Mesenchymal stem cell (in vitro differentiated cells and primary cell): ENCODE data around the gene EPHB4.

Experiments used
- DNase-seq: peaks from one replicate; pipeline ENCODE4 v3.0.0-alpha.2; 2013
- H2AFZ ChIP-seq: one replicate; pipeline ENCODE4 v1.6.1; 2013; ENCODE audit warnings: low read depth, mild to moderate bottlenecking, control low read depth, inconsistent platforms, low read length, moderate library complexity
- H2AK5ac ChIP-seq: 2 replicates; pipeline ENCODE4 v1.6.1; 2013; ENCODE audit warnings: low read length, moderate library complexity, mild to moderate bottlenecking, inconsistent platforms; ENCODE audit not compliant: severe bottlenecking
- H2BK120ac ChIP-seq: one replicate; pipeline ENCODE4 v1.6.1; 2013; ENCODE audit warnings: low read depth, mild to moderate bottlenecking, inconsistent platforms, low read length, moderate library complexity
- H2BK12ac ChIP-seq, 2 experiments: one replicate each; pipeline ENCODE4 v1.6.1; 2013; ENCODE audit warnings: inconsistent platforms in 2 of 2, low read length in 2 of 2, mild to moderate bottlenecking in 2 of 2, moderate library complexity in 2 of 2, control low read depth in 1 of 2
- H2BK15ac ChIP-seq: one replicate; pipeline ENCODE4 v1.6.1; 2013; ENCODE audit warnings: mild to moderate bottlenecking, low read depth, inconsistent platforms; ENCODE audit not compliant: poor library complexity, severe bottlenecking
- H2BK5ac ChIP-seq: 2 replicates; pipeline ENCODE4 v1.6.1; 2013; ENCODE audit warnings: low read depth, mild to moderate bottlenecking, low read length, control low read depth, inconsistent platforms; ENCODE audit not compliant: poor library complexity, severe bottlenecking
- H3K14ac ChIP-seq, 2 experiments: one replicate each; pipeline ENCODE4 v1.6.1; 2013; ENCODE audit warnings: inconsistent platforms in 2 of 2, low read length in 2 of 2, control low read depth in 1 of 2, mild to moderate bottlenecking in 1 of 2, moderate library complexity in 1 of 2
- H3K18ac ChIP-seq, 2 experiments: one replicate each; pipeline ENCODE4 v1.6.1; 2013; ENCODE audit warnings: inconsistent platforms in 2 of 2, low read length in 2 of 2, control low read depth in 1 of 2, low read depth in 1 of 2, mild to moderate bottlenecking in 1 of 2
- H3K23ac ChIP-seq, 2 experiments: one replicate each; pipeline ENCODE4 v1.6.1; 2013; ENCODE audit warnings: inconsistent platforms in 2 of 2, low read length in 2 of 2, mild to moderate bottlenecking in 2 of 2, moderate library complexity in 2 of 2, control low read depth in 1 of 2
- H3K27ac ChIP-seq: 2 replicates; pipeline ENCODE4 v1.5.1; 2013; ENCODE audit warnings: mild to moderate bottlenecking, moderate library complexity, low read length, control low read depth, inconsistent platforms; ENCODE audit not compliant: poor library complexity, severe bottlenecking
- H3K27me3 ChIP-seq, 2 experiments: 2 replicates each; pipeline versions ENCODE4 v1.6.1 to v1.7.0; 2013; ENCODE audit warnings: low read length in 2 of 2, mild to moderate bottlenecking in 2 of 2, moderate library complexity in 2 of 2, control low read depth in 1 of 2, inconsistent platforms in 1 of 2; ENCODE audit not compliant: control insufficient read depth in 1 of 2, insufficient read depth in 1 of 2
- H3K36me3 ChIP-seq, 2 experiments: 2 replicates each; pipeline versions ENCODE4 v1.6.1 to v1.7.0; 2013; ENCODE audit warnings: low read length in 2 of 2, control low read depth in 1 of 2, inconsistent platforms in 1 of 2, low read depth in 1 of 2, mild to moderate bottlenecking in 1 of 2; ENCODE audit not compliant: insufficient read depth in 2 of 2, control insufficient read depth in 1 of 2
- H3K4ac ChIP-seq, 2 experiments: one replicate each; pipeline ENCODE4 v1.6.1; 2013; ENCODE audit warnings: inconsistent platforms in 2 of 2, low read length in 2 of 2, mild to moderate bottlenecking in 2 of 2, moderate library complexity in 2 of 2, control low read depth in 1 of 2, low read depth in 1 of 2
- H3K4me1 ChIP-seq: 2 replicates; pipeline ENCODE4 v1.6.1; 2013; ENCODE audit warnings: low read depth, low read length, control low read depth; ENCODE audit not compliant: control insufficient read depth, insufficient read depth
- H3K4me2 ChIP-seq: 2 replicates; pipeline ENCODE4 v1.6.1; 2013; ENCODE audit warnings: low read length, mild to moderate bottlenecking, inconsistent platforms; ENCODE audit not compliant: poor library complexity, severe bottlenecking
- H3K4me3 ChIP-seq, 2 experiments: 2 replicates each; pipeline versions ENCODE4 v1.5.1 to v1.7.0; 2013; ENCODE audit warnings: low read length in 2 of 2, mild to moderate bottlenecking in 2 of 2, control low read depth in 1 of 2, low read depth in 1 of 2; ENCODE audit not compliant: insufficient read depth in 1 of 2
- H3K79me1 ChIP-seq: replicated peaks from 2 replicates; pipeline ENCODE4 v1.6.1; 2013; ENCODE audit warnings: mild to moderate bottlenecking, control low read depth, low read length, inconsistent platforms; ENCODE audit not compliant: poor library complexity, severe bottlenecking
- H3K9ac ChIP-seq: 2 replicates; pipeline ENCODE4 v1.7.0; 2013; ENCODE audit warnings: mild to moderate bottlenecking, low read length, moderate library complexity
- H3K9me3 ChIP-seq: 2 replicates; pipeline ENCODE4 v1.7.0; 2013; ENCODE audit warnings: mild to moderate bottlenecking, low read length; ENCODE audit not compliant: control insufficient read depth
- H4K8ac ChIP-seq: one replicate; pipeline ENCODE4 v1.6.1; 2013; ENCODE audit warnings: inconsistent platforms, mild to moderate bottlenecking, low read length, moderate library complexity
- H4K91ac ChIP-seq: one replicate; pipeline ENCODE4 v1.6.1; 2013; ENCODE audit warnings: mild to moderate bottlenecking, low read length, inconsistent platforms
- WGBS: methylation state at CpG from one replicate; pipeline ENCODE4 v1.1.7; 2013; ENCODE audit warnings: mixed read lengths; 5-methylcytosine and 5-hydroxymethylcytosine counted together

EPHB4 gene

GRCh38 chr7:100860702-100861615 lies 33.6 kb upstream of the EPHB4 start:
- Histone ChIP-seq H2AK5ac (no peak overlapping the region), H3K4me1 (peaks cover 19% of the 10 kb centered on the region), H3K4me2 (no peak overlapping the region), H2BK120ac (no peak overlapping the region), H3K9me3 (no peaks in the 10 kb centered on the region), H2BK15ac (no peak overlapping the region), H3K27ac (no peak overlapping the region), H3K36me3 (peaks cover 29 to 58% of the 10 kb centered on the region in 2 experiments), H3K18ac (no peak overlapping the region), H3K27me3 (no peaks in the 10 kb centered on the region), H2BK5ac (no peak overlapping the region), H2AFZ (no peak overlapping the region), H3K4me3 (no peak overlapping the region), H4K8ac (no peak overlapping the region), H3K9ac (no peak overlapping the region), H3K4ac (no peak overlapping the region), H2BK12ac (no peak overlapping the region), H3K23ac (no peak overlapping the region), H3K79me1 (peaks cover 24% of the 10 kb centered on the region), H3K14ac (no peak overlapping the region), H4K91ac (no peak overlapping the region)
- 98% methylated on average over 18 of the region's 18 CpGs for WGBS
- no peak for DNase-seq

DNA sequence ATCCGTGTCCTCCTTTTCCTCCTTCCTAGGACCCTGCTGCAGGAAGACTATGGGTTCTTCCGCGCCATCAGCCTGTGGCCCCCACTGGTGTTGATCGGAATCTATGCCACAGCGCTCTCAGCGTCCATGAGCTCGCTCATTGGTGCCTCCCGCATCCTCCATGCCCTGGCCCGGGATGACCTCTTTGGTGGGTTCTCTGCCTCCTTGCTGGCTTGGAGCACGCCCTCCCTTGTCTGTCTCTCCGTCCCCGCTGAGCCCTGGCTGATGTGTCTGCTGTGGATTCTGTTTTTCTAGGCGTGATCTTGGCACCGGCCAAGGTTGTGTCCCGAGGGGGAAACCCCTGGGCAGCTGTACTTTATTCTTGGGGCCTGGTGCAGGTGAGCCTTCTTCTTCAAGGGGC lies 32.5 kb upstream of the EPHB4 start:
- H2BK12ac ChIP-seq, result no peak overlapping the region
- H3K27me3 ChIP-seq, result no peaks in the 10 kb centered on the region
- H3K4me1 ChIP-seq, result peaks cover 13% of the 10 kb centered on the region
- no peak overlapping the region for H2AFZ ChIP-seq
- no peak for DNase-seq
- H3K36me3 ChIP-seq, result peaks cover 29 to 58% of the 10 kb centered on the region in 2 experiments
- H2BK120ac ChIP-seq, result no peak overlapping the region
- no peak overlapping the region for H3K14ac ChIP-seq
- H4K8ac ChIP-seq, result no peak overlapping the region
- H3K4ac ChIP-seq, result no peak overlapping the region
- no peak overlapping the region for H2BK15ac ChIP-seq
- H3K9me3 ChIP-seq, result no peaks in the 10 kb centered on the region
- H3K79me1 ChIP-seq, result peaks cover 30% of the 10 kb centered on the region
- no peak overlapping the region for H3K23ac ChIP-seq
- H3K4me2 ChIP-seq, result no peak overlapping the region
- H3K27ac ChIP-seq, result no peak overlapping the region
- H2BK5ac ChIP-seq, result no peak overlapping the region
- WGBS, result 94% methylated on average over 15 of the region's 15 CpGs
- no peak overlapping the region for H4K91ac ChIP-seq
- no peak overlapping the region for H3K4me3 ChIP-seq
- H3K18ac ChIP-seq, result no peak overlapping the region
- H2AK5ac ChIP-seq, result no peak overlapping the region
- H3K9ac ChIP-seq, result no peak overlapping the region

GRCh38 chr7:100856871-100857282 lies 29.6 kb upstream of the EPHB4 start:
- Histone ChIP-seq H3K4ac (no peak overlapping the region), H3K23ac (no peak overlapping the region), H4K91ac (no peak overlapping the region), H2BK12ac (no peak overlapping the region), H3K36me3 (peaks cover 23 to 46% of the 10 kb centered on the region in 2 experiments), H2BK15ac (no peak overlapping the region), H3K14ac (no peak overlapping the region), H3K9me3 (no peaks in the 10 kb centered on the region), H2BK120ac (no peak overlapping the region), H3K27ac (peak overlapping the region; percentile 70), H3K18ac (no peak overlapping the region), H2AK5ac (peak overlapping the region; percentile 45), H2AFZ (no peak overlapping the region), H4K8ac (no peak overlapping the region), H3K27me3 (no peaks in the 10 kb centered on the region), H3K4me3 (no peak overlapping the region), H3K4me1 (peaks cover 29% of the 10 kb centered on the region), H3K4me2 (peak overlapping the region; percentile 30), H3K9ac (no peak overlapping the region), H3K79me1 (peaks cover 43% of the 10 kb centered on the region), H2BK5ac (peak overlapping the region; percentile 33)
- 86% methylated on average over 16 of the region's 16 CpGs for WGBS
- DNase-seq, result no peak

DNA sequence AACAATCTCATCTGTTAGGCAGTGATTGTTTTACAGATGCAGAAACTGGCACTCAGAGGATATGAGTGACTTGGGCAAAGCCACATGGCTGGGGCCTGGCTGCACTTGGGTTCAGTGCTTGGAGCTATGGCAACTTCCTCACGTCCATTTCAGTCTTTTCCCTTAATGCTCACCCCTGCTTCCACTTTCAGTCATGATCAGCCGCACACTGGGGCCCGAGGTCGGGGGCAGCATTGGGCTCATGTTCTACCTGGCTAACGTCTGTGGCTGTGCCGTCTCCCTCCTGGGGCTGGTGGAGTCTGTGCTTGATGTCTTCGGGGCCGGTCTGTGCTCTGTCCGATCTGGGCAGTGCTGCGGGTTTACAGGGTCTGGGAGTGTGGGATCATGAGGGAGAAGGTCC lies 28.2 kb upstream of the EPHB4 start:
- Histone ChIP-seq H3K14ac (no peak overlapping the region), H2AFZ (no peak overlapping the region), H2BK12ac (no peak overlapping the region), H3K79me1 (peaks cover 36% of the 10 kb centered on the region), H3K18ac (no peak overlapping the region), H3K4me1 (peaks cover 29% of the 10 kb centered on the region), H3K9me3 (no peaks in the 10 kb centered on the region), H3K9ac (no peak overlapping the region), H2AK5ac (peak overlapping the region; percentile 1), H3K27me3 (no peaks in the 10 kb centered on the region), H3K27ac (no peak overlapping the region), H2BK120ac (no peak overlapping the region), H2BK5ac (no peak overlapping the region), H3K4ac (no peak overlapping the region), H4K91ac (no peak overlapping the region), H3K4me2 (no peak overlapping the region), H3K4me3 (no peak overlapping the region), H3K36me3 (peaks cover 15 to 32% of the 10 kb centered on the region in 2 experiments), H4K8ac (no peak overlapping the region), H3K23ac (no peak overlapping the region), H2BK15ac (no peak overlapping the region)
- WGBS, result 94% methylated on average over 10 of the region's 10 CpGs
- no peak for DNase-seq
